ENCODE results near the gene ENPP6.

ENPP6 gene

GRCh38 chr4:184110452-184111224, 107.0 kb downstream of the ENPP6 start:
- H3K36me3 ChIP-seq (ENCODE audit: insufficient read depth, low read length) = no peaks in the 10 kb centered on the region
- H3K9ac ChIP-seq (ENCODE audit: low read length) = no peak overlapping the region
- no peak overlapping the region for H3K4me2 ChIP-seq (ENCODE audit: low read length)
- no peak overlapping the region for H3K27ac ChIP-seq (ENCODE audit: low read depth, low read length, poor library complexity, severe bottlenecking)
- no peaks in the 10 kb centered on the region for H4K20me1 ChIP-seq (ENCODE audit: insufficient read depth, low read length)
- no peaks in the 10 kb centered on the region for H3K9me3 ChIP-seq (ENCODE audit: low read length)
- no peaks in the 10 kb centered on the region for H3F3A ChIP-seq (ENCODE audit: insufficient read depth, low read length)
- H3K4me1 ChIP-seq (ENCODE audit: insufficient read depth, low read length, severe bottlenecking) = no peaks in the 10 kb centered on the region
- no peak overlapping the region for H3K4me3 ChIP-seq (ENCODE audit: low read depth, low read length, poor library complexity, severe bottlenecking)
- H2AFZ ChIP-seq (ENCODE audit: low read length) = no peak overlapping the region
- H3K27me3 ChIP-seq (ENCODE audit: insufficient read depth, low read length) = no peaks in the 10 kb centered on the region
- no peaks in the 10 kb centered on the region for H3K79me2 ChIP-seq (ENCODE audit: insufficient read depth, low read length)
- no peaks in the 10 kb centered on the region for H3K9me2 ChIP-seq (ENCODE audit: low read depth, low read length)
- TF ChIP-seq, protein P1, sequence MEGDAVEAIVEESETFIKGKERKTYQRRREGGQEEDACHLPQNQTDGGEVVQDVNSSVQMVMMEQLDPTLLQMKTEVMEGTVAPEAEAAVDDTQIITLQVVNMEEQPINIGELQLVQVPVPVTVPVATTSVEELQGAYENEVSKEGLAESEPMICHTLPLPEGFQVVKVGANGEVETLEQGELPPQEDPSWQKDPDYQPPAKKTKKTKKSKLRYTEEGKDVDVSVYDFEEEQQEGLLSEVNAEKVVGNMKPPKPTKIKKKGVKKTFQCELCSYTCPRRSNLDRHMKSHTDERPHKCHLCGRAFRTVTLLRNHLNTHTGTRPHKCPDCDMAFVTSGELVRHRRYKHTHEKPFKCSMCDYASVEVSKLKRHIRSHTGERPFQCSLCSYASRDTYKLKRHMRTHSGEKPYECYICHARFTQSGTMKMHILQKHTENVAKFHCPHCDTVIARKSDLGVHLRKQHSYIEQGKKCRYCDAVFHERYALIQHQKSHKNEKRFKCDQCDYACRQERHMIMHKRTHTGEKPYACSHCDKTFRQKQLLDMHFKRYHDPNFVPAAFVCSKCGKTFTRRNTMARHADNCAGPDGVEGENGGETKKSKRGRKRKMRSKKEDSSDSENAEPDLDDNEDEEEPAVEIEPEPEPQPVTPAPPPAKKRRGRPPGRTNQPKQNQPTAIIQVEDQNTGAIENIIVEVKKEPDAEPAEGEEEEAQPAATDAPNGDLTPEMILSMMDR (IDR thresholded peaks at IDR 0.05; ENCODE audit: low read length) = no peak
- TF ChIP-seq EZH2 (IDR thresholded peaks at IDR 0.05; ENCODE audit: borderline replicate concordance, low read length) = no peak

GRCh38 chr4:184108006-184108501, 109.6 kb downstream of the ENPP6 start:
- no peaks in the 10 kb centered on the region for H3K27me3 ChIP-seq (ENCODE audit: insufficient read depth, low read length)
- no peaks in the 10 kb centered on the region for H3K79me2 ChIP-seq (ENCODE audit: insufficient read depth, low read length)
- H3K9ac ChIP-seq (ENCODE audit: low read length) = no peak overlapping the region
- no peak for TF ChIP-seq EZH2 (IDR thresholded peaks at IDR 0.05; ENCODE audit: borderline replicate concordance, low read length)
- TF ChIP-seq, protein P1 (IDR thresholded peaks at IDR 0.05; ENCODE audit: low read length) = no peak
- no peak overlapping the region for H3K4me2 ChIP-seq (ENCODE audit: low read length)
- H4K20me1 ChIP-seq (ENCODE audit: insufficient read depth, low read length) = no peaks in the 10 kb centered on the region
- H3F3A ChIP-seq (ENCODE audit: insufficient read depth, low read length) = no peaks in the 10 kb centered on the region
- no peak overlapping the region for H2AFZ ChIP-seq (ENCODE audit: low read length)
- H3K36me3 ChIP-seq (ENCODE audit: insufficient read depth, low read length) = no peaks in the 10 kb centered on the region
- H3K27ac ChIP-seq (ENCODE audit: low read depth, low read length, poor library complexity, severe bottlenecking) = no peak overlapping the region
- H3K4me3 ChIP-seq (ENCODE audit: low read depth, low read length, poor library complexity, severe bottlenecking) = no peak overlapping the region
- no peaks in the 10 kb centered on the region for H3K9me2 ChIP-seq (ENCODE audit: low read depth, low read length)
- H3K9me3 ChIP-seq (ENCODE audit: low read length) = no peaks in the 10 kb centered on the region
- H3K4me1 ChIP-seq (ENCODE audit: insufficient read depth, low read length, severe bottlenecking) = no peaks in the 10 kb centered on the region

DNA sequence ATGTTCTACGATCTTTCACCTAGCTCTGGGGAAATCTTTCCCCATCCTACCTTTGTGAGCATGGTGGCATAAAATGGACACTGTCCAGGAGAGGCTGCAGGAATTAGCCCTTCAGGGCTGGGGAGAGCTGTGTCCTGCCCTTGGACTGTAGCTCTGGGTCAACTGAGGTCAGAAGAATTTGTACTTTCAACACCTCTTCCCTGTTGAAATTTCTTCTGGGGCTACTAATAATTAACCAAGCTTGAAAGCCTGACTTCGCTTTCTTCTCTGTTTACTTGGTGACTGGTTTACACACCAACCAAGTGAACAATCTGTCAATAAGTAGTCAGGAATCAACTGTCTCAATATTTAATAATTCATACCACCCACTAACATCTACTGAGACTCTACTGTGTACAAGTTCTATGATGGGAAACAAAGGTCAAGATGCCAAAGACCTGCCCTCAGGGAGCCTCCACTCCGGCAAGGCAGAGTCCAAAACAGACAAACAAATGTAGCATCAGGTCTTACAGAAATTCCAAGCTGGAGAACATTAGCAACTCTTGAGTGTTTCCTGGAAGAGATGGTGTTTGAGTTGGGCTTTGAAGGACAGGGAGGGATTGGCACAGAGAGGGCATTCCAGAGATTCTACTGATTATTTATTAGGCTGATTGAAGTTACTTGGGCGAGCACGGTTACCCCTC, 113.1 kb downstream of the ENPP6 start:
- no peaks in the 10 kb centered on the region for H3F3A ChIP-seq (ENCODE audit: insufficient read depth, low read length)
- H3K9ac ChIP-seq (ENCODE audit: low read length) = no peak overlapping the region
- H3K4me3 ChIP-seq (ENCODE audit: low read depth, low read length, poor library complexity, severe bottlenecking) = no peak overlapping the region
- H4K20me1 ChIP-seq (ENCODE audit: insufficient read depth, low read length) = no peaks in the 10 kb centered on the region
- H3K9me2 ChIP-seq (ENCODE audit: low read depth, low read length) = no peaks in the 10 kb centered on the region
- no peaks in the 10 kb centered on the region for H3K4me1 ChIP-seq (ENCODE audit: insufficient read depth, low read length, severe bottlenecking)
- H3K79me2 ChIP-seq (ENCODE audit: insufficient read depth, low read length) = no peaks in the 10 kb centered on the region
- H3K4me2 ChIP-seq (ENCODE audit: low read length) = no peak overlapping the region
- H3K27ac ChIP-seq (ENCODE audit: low read depth, low read length, poor library complexity, severe bottlenecking) = no peak overlapping the region
- H3K27me3 ChIP-seq (ENCODE audit: insufficient read depth, low read length) = no peaks in the 10 kb centered on the region
- H2AFZ ChIP-seq (ENCODE audit: low read length) = no peak overlapping the region
- TF ChIP-seq EZH2 (IDR thresholded peaks at IDR 0.05; ENCODE audit: borderline replicate concordance, low read length) = no peak
- TF ChIP-seq, protein P1 (IDR thresholded peaks at IDR 0.05; ENCODE audit: low read length) = no peak
- no peaks in the 10 kb centered on the region for H3K36me3 ChIP-seq (ENCODE audit: insufficient read depth, low read length)
- no peaks in the 10 kb centered on the region for H3K9me3 ChIP-seq (ENCODE audit: low read length)
